K562 (cell line): Measurements from ENCODE around the gene NIPBL. TPM values are rescaled to one million over a fixed set of nuclear protein-coding genes. Genes with fewer than 3 reads are reported as not detected.

Source experiments
- ATAC-seq: fragments of 200-7000 bp; cut with Tn5 transposase; 3 replicates; pipeline ENCODE4 v1.9.1; 2020; ENCODE audit warnings: moderate library complexity
- BruUV-seq: library from RNA; stranded (reverse); fragments of 400-500 nt; replicated peaks from 2 replicates; lab custom pipeline; 2021; lab: Mats Ljungman, UMichigan
- CTCF ChIA-PET: fragments of 300-600 bp; formaldehyde crosslinking; extraction: SDS; loops from one replicate; lab custom pipeline; 2021; ENCODE audit warnings: low intra/inter-chr PET ratio; lab: Yijun Ruan, JAX
- POLR2A ChIA-PET: fragments of 300-600, 350-650 bp; sonication (Branson Sonifier 250); formaldehyde crosslinking; extraction: SDS; loops from one replicate; lab custom pipeline; 2021; ENCODE audit warnings: antibody characterized with exemption, inconsistent platforms; lab: Yijun Ruan, JAX
- DNase-seq, 4 experiments: peaks; one replicate each; pipeline versions ENCODE4 v3.0.0 to v3.0.0-alpha.2; 2011 to 2018; ENCODE audit warnings: low spot score in 3 of 4, mixed read lengths in 3 of 4; ENCODE audit errors: extremely low read depth in 1 of 4
- FAIRE-seq: peaks from 2 replicates; lab custom pipeline; 2011; peaks lifted over from hg19 to GRCh38; lab: Jason Lieb, UNC
- H2AFZ ChIP-seq: 2 replicates; pipeline ENCODE4 v1.6.0; 2011; ENCODE audit warnings: low read depth, low read length, control low read depth, inconsistent platforms
- H3K27ac ChIP-seq: fragments of 200-600 bp; 3 replicates; pipeline ENCODE4 v1.8.0; 2011; ENCODE audit warnings: low read depth, mild to moderate bottlenecking, control low read depth, inconsistent platforms, low read length, moderate library complexity, mixed read lengths; ENCODE audit errors: extremely low read depth
- H3K27me3 ChIP-seq, 2 experiments: fragments of 300-600 bp in 1 of 2; 2 replicates in 1 of 2; 3 replicates in 1 of 2; pipeline versions ENCODE4 v1.6.0 to v1.8.0; 2011; ENCODE audit warnings: inconsistent platforms in 2 of 2, low read length in 2 of 2, mild to moderate bottlenecking in 1 of 2, mixed read lengths in 1 of 2, moderate library complexity in 1 of 2; ENCODE audit not compliant: control insufficient read depth in 2 of 2, insufficient read depth in 2 of 2
- H3K36me3 ChIP-seq: fragments of 300-600 bp; 3 replicates; pipeline ENCODE4 v1.8.0; 2011; ENCODE audit warnings: mild to moderate bottlenecking, low read length, inconsistent platforms; ENCODE audit not compliant: control insufficient read depth, insufficient read depth
- H3K4me1 ChIP-seq, 2 experiments: fragments of 200-600 bp in 1 of 2; replicated peaks in 1 of 2; 2 replicates in 1 of 2; 3 replicates in 1 of 2; pipeline versions ENCODE4 v1.5.1 to v1.8.0; 2011; ENCODE audit warnings: inconsistent platforms in 2 of 2, low read length in 2 of 2, mild to moderate bottlenecking in 1 of 2, mixed read lengths in 1 of 2, moderate library complexity in 1 of 2; ENCODE audit not compliant: control insufficient read depth in 2 of 2, insufficient read depth in 2 of 2
- H3K4me2 ChIP-seq: 2 replicates; pipeline ENCODE4 v1.6.1; 2011; ENCODE audit warnings: low read length, control low read depth, inconsistent platforms, mixed read lengths; ENCODE audit not compliant: insufficient read depth
- H3K4me3 ChIP-seq: fragments of 200-600 bp; sonication (generic), shearing (Covaris generic); 2 replicates; pipeline ENCODE4 v1.5.1; 2016; ENCODE audit warnings: control low read depth, inconsistent platforms
- H3K79me2 ChIP-seq: fragments of 200-600 bp; 3 replicates; pipeline ENCODE4 v1.8.0; 2011; ENCODE audit warnings: low read length, inconsistent platforms; ENCODE audit not compliant: control insufficient read depth, insufficient read depth
- H3K9ac ChIP-seq, 2 experiments: 2 replicates each; pipeline versions ENCODE4 v1.6.0 to v1.6.1; 2011; ENCODE audit warnings: low read depth in 2 of 2, low read length in 2 of 2, control low read depth in 1 of 2, inconsistent platforms in 1 of 2, mild to moderate bottlenecking in 1 of 2, mixed read lengths in 1 of 2; ENCODE audit not compliant: insufficient read depth in 1 of 2
- H3K9me1 ChIP-seq: one replicate; pipeline ENCODE4 v1.6.0; 2011; ENCODE audit warnings: inconsistent platforms, mild to moderate bottlenecking, low read length, moderate library complexity; ENCODE audit not compliant: control insufficient read depth, insufficient read depth
- H3K9me3 ChIP-seq: replicated peaks from 2 replicates; pipeline ENCODE4 v1.5.1; 2011; ENCODE audit warnings: low read depth, low read length, inconsistent platforms; ENCODE audit not compliant: control insufficient read depth, insufficient read depth
- H4K20me1 ChIP-seq: replicated peaks from 2 replicates; pipeline ENCODE4 v1.6.1; 2011; ENCODE audit warnings: low read length, inconsistent platforms, mixed read lengths; ENCODE audit not compliant: control insufficient read depth, insufficient read depth
- BHLHE40 ChIP-seq: IDR thresholded peaks from 2 replicates; pipeline ENCODE4 v1.6.1; 2011; ENCODE audit warnings: low read length, improper control_type of control experiment
- HEY1 ChIP-seq: fragments of 250-450 bp; sonication (Bioruptor Pico); IDR thresholded peaks from 2 replicates; pipeline ENCODE4 v1.5.0; 2020; ENCODE audit warnings: mild to moderate bottlenecking, moderate library complexity, borderline replicate concordance
- NCOA1 ChIP-seq: fragments of 450-650 bp; IDR thresholded peaks from 2 replicates; pipeline ENCODE4 v1.6.1; 2016; ENCODE audit warnings: low read depth
- OTX1 ChIP-seq: fragments of 450-650 bp; formaldehyde crosslinking; IDR thresholded peaks from 2 replicates; pipeline ENCODE4 v1.4.0; 2022; ENCODE audit warnings: mild to moderate bottlenecking
- RBM34 ChIP-seq: fragments of 200-400 bp; formaldehyde crosslinking; IDR thresholded peaks from 2 replicates; pipeline ENCODE4 v1.6.1; 2018; ENCODE audit warnings: low read length, borderline replicate concordance; ENCODE audit not compliant: insufficient read depth
- ZNF224 ChIP-seq: sonication (generic); formaldehyde crosslinking; IDR thresholded peaks from 2 replicates; pipeline ENCODE4 v1.8.0; 2022; ENCODE audit warnings: mild to moderate bottlenecking, missing genetic modification reagents
- WGBS: fragments of 100-300 bp; shearing (Covaris generic); methylation state at CpG from one replicate; pipeline ENCODE4 v1.1.6; 2016; ENCODE audit warnings: low coverage, mixed read lengths; ENCODE audit not compliant: insufficient coverage; ENCODE audit errors: missing lambda C conversion rate; 5-methylcytosine and 5-hydroxymethylcytosine counted together
- in situ Hi-C: fragments of 300-500 bp; cut with MboI; formaldehyde crosslinking; loops from 4 replicates; pipeline ENCODE4 v1.15.0; 2018; ENCODE audit warnings: inconsistent platforms, mixed read lengths
- intact Hi-C: fragments of 100-400 bp; cut with micrococcal nuclease; formaldehyde crosslinking; loops from 2 replicates; pipeline ENCODE4 v1.14.2; 2022
- polyA plus RNA-seq, 8 experiments: library from polyadenylated mRNA; depleted of rRNA in 4 of 8; stranded (reverse) in 5 of 8; unstranded in 3 of 8; fragments of >200 nt; fragmentation: Nextera tagmentation in 2 of 8; fragmentation: Illumina TruSeq in 1 of 8; extraction: Ambion mirVana in 2 of 8; extraction: Trizol in 1 of 8; gene quantifications; 2 replicates each; pipeline versions ENCODE4 v1.2.1 to v1.2.3, GENCODE V29; 2011 to 2014; ENCODE audit warnings: inconsistent platforms in 1 of 8, missing spikeins in 1 of 8
- total RNA-seq, 7 experiments: library from RNA; depleted of rRNA in 6 of 7; stranded (reverse); fragments of >200 nt in 6 of 7; fragmentation: Illumina TruSeq in 2 of 7; extraction: Trizol in 2 of 7; gene quantifications; 2 replicates each; pipeline versions ENCODE4 v1.2.1 to v1.2.3, GENCODE V29; 2011 to 2021; ENCODE audit warnings: low replicate concordance in 1 of 7

Gene NIPBL
- total and polyA plus RNA-seq, 9 of the 15 experiments (the other 6 are each of a cell fraction or from before 2014, with no cell fraction given) = 12.9 to 56.7 (median 38.9) TPM

- Histone ChIP-seq H3K79me2 (peaks cover 100% of the 10 kb centered on the region), H3K36me3 (peaks cover 10% of the 10 kb centered on the region; the same call in 2 of the 3 replicates), H3K27ac (no peak overlapping the region), H3K4me3 (no peak overlapping the region), H3K27me3 (no peaks in the 10 kb centered on the region), H4K20me1 (peaks cover 6% of the 10 kb centered on the region; the same call in 1 of the 2 replicates), H3K4me2 (no peak overlapping the region), H3K9me1 (no peaks in the 10 kb centered on the region), H3K9me3 (no peaks in the 10 kb centered on the region), H2AFZ (no peak overlapping the region), H3K9ac (no peak overlapping the region), H3K4me1 (peaks cover 8 to 26% of the 10 kb centered on the region in 2 experiments)
- TF ChIP-seq HEY1 (CRISPR knock-in tag) (no peak), OTX1 (CRISPR knock-in tag) (no peak), ZNF224 (CRISPR knock-in tag) (no peak), RBM34 (no peak), BHLHE40 (no peak), NCOA1 (no peak)
- POLR2A ChIA-PET = interaction anchor here (1.6 to 4.3 kb wide), 3 partner anchors 8 to 17 kb away, joined by 6 to 31 read pairs (median 10); partner anchors contain the start of gene NIPBL
- FAIRE-seq (no peak), ATAC-seq (no peak), DNase-seq (no peak)
- intact Hi-C loops (no loop called here), in situ Hi-C loops (no loop called here)
- BruUV-seq = no TSS peak
- CTCF ChIA-PET = no interaction called here
- WGBS = 79% methylated on average over 3 of the region's 3 CpGs
Observed at GRCh38 chr5:36883894-36884462, 7.4 kb downstream of the NIPBL start.
